A549 (cell line): Measurements from ENCODE around the gene TRIM56. TPM values are rescaled to one million over a fixed set of nuclear protein-coding genes. Genes with fewer than 3 reads are reported as not detected.

Experiments used
- ATAC-seq, 2 experiments: fragments of 200-7000 bp in 1 of 2; fragments of >200 bp in 1 of 2; cut with Nextera tagmentation in 1 of 2; cut with Tn5 transposase in 1 of 2; 3 replicates each; pipeline versions ENCODE4 v1.8.0 to v1.9.1; 2018 to 2020; ENCODE audit warnings: mild to moderate bottlenecking in 1 of 2, moderate library complexity in 1 of 2
- CTCF ChIA-PET: fragments of 300-600 bp; sonication (Branson Sonifier 250); formaldehyde crosslinking; extraction: SDS; loops from one replicate; lab custom pipeline; 2021; ENCODE audit warnings: antibody characterized with exemption, inconsistent platforms; lab: Yijun Ruan, JAX
- POLR2A ChIA-PET: fragments of 350-600 bp; formaldehyde crosslinking; extraction: SDS; loops from one replicate; lab custom pipeline; 2021; ENCODE audit warnings: antibody characterized with exemption, inconsistent platforms; lab: Yijun Ruan, JAX
- DNase-seq, 2 experiments: peaks; one replicate each; pipeline versions ENCODE4 v3.0.0 to v3.0.0-alpha.2; 2011 to 2016; ENCODE audit warnings: low read depth in 1 of 2, low spot score in 1 of 2
- FAIRE-seq: peaks from 2 replicates; lab custom pipeline; 2011; peaks lifted over from hg19 to GRCh38; lab: Jason Lieb, UNC
- H3K27ac ChIP-seq, 2 experiments: fragments of >200 bp; sonication (Bioruptor Twin); formaldehyde crosslinking; 3 replicates each; pipeline ENCODE4 v1.5.1; 2016 to 2017
- H3K4me1 ChIP-seq: fragments of >200 bp; sonication (Bioruptor Twin); formaldehyde crosslinking; 3 replicates; pipeline ENCODE4 v1.6.1; 2016
- H3K4me2 ChIP-seq: fragments of >200 bp; sonication (Bioruptor Twin); formaldehyde crosslinking; 3 replicates; pipeline ENCODE4 v1.6.1; 2016
- H3K4me3 ChIP-seq: fragments of >200 bp; sonication (Bioruptor Twin); formaldehyde crosslinking; 3 replicates; pipeline ENCODE4 v1.5.1; 2016
- H3K9me3 ChIP-seq: fragments of >200 bp; sonication (Bioruptor Twin); formaldehyde crosslinking; 3 replicates; pipeline ENCODE4 v1.6.1; 2016
- BHLHE40 ChIP-seq: IDR thresholded peaks from 2 replicates; pipeline ENCODE4 v1.6.1; 2012; ENCODE audit warnings: low read depth, low read length, inconsistent platforms
- CBX8 ChIP-seq: fragments of 200-600 bp; sonication (generic); IDR thresholded peaks from 2 replicates; pipeline ENCODE4 v1.6.1; 2016
- CHD2 ChIP-seq: fragments of 150-350 bp; IDR thresholded peaks from 2 replicates; pipeline ENCODE4 v1.6.1; 2014; ENCODE audit warnings: low read length; ENCODE audit not compliant: partially characterized antibody
- CHD4 ChIP-seq: fragments of 200-600 bp; sonication (generic); IDR thresholded peaks from 2 replicates; pipeline ENCODE4 v1.6.1; 2016; ENCODE audit warnings: antibody characterized with exemption, mild to moderate bottlenecking, borderline replicate concordance
- ESRRA ChIP-seq: fragments of 150-350 bp; IDR thresholded peaks from 2 replicates; pipeline ENCODE4 v1.6.1; 2014; ENCODE audit warnings: mild to moderate bottlenecking, low read length, borderline replicate concordance
- FOSB ChIP-seq: fragments of 250-450 bp; sonication (Bioruptor Pico); IDR thresholded peaks from 2 replicates; pipeline ENCODE4 v1.5.0; 2020; ENCODE audit warnings: mild to moderate bottlenecking, moderate library complexity
- FOSL2 ChIP-seq, 2 experiments: fragments of 450-650 bp in 1 of 2; fragments of >200 bp in 1 of 2; sonication (Bioruptor Twin) in 1 of 2; formaldehyde crosslinking; IDR thresholded peaks; 2 replicates each; pipeline versions ENCODE4 v1.5.0 to v1.6.1; 2016 to 2020; ENCODE audit warnings: mild to moderate bottlenecking in 1 of 2, moderate library complexity in 1 of 2
- FOXS1 ChIP-seq: fragments of 250-450 bp; sonication (Bioruptor Pico); IDR thresholded peaks from 2 replicates; pipeline ENCODE4 v1.5.0; 2020; ENCODE audit warnings: mild to moderate bottlenecking, moderate library complexity
- HDAC2 ChIP-seq: fragments of 200-600 bp; sonication (generic); IDR thresholded peaks from 2 replicates; pipeline ENCODE4 v1.6.1; 2016
- HEYL ChIP-seq: fragments of 250-450 bp; sonication (Bioruptor Pico); IDR thresholded peaks from 2 replicates; pipeline ENCODE4 v1.8.0; 2021; ENCODE audit warnings: mild to moderate bottlenecking, moderate library complexity
- HOXA7 ChIP-seq: fragments of 250-450 bp; sonication (Bioruptor Pico); IDR thresholded peaks from 2 replicates; pipeline ENCODE4 v1.5.0; 2020; ENCODE audit warnings: mild to moderate bottlenecking, moderate library complexity
- HOXB13 ChIP-seq: fragments of 250-450 bp; sonication (Bioruptor Pico); IDR thresholded peaks from 2 replicates; pipeline ENCODE4 v1.5.0; 2020; ENCODE audit warnings: low read depth, mild to moderate bottlenecking, moderate library complexity
- KDM5A ChIP-seq: fragments of 200-600 bp; sonication (generic); IDR thresholded peaks from 2 replicates; pipeline ENCODE4 v1.6.1; 2016; ENCODE audit warnings: antibody characterized with exemption, mild to moderate bottlenecking
- MAFK ChIP-seq: fragments of 450-650 bp; IDR thresholded peaks from 2 replicates; pipeline ENCODE4 v1.6.1; 2014; ENCODE audit not compliant: partially characterized antibody
- MAZ ChIP-seq: fragments of 150-350 bp; IDR thresholded peaks from 2 replicates; pipeline ENCODE4 v1.6.1; 2014; ENCODE audit warnings: antibody characterized with exemption, low read depth, low read length, borderline replicate concordance
- NFE2L2 ChIP-seq: fragments of 150-350 bp; conservative IDR thresholded peaks from 2 replicates; pipeline ENCODE4 v1.6.1; 2014; ENCODE audit warnings: low read length
- NPAS2 ChIP-seq: fragments of 250-450 bp; sonication (Bioruptor Pico); IDR thresholded peaks from 2 replicates; pipeline ENCODE4 v1.8.0; 2022; ENCODE audit warnings: mild to moderate bottlenecking, moderate library complexity, borderline replicate concordance
- NR3C1 ChIP-seq: fragments of >200 bp; sonication (Bioruptor Twin); formaldehyde crosslinking; IDR thresholded peaks from 3 replicates; pipeline ENCODE4 v1.6.1; 2017
- PHF8 ChIP-seq: fragments of 200-600 bp; sonication (generic); IDR thresholded peaks from 2 replicates; pipeline ENCODE4 v1.6.1; 2016; ENCODE audit warnings: low read depth, mild to moderate bottlenecking, antibody characterized with exemption, moderate library complexity, borderline replicate concordance
- POLR2AphosphoS2 ChIP-seq: conservative IDR thresholded peaks from 2 replicates; pipeline ENCODE4 v1.6.1; 2012; ENCODE audit warnings: low read length, improper control_type of control experiment, inconsistent platforms
- RCOR1 ChIP-seq: fragments of 150-350 bp; IDR thresholded peaks from 2 replicates; pipeline ENCODE4 v1.6.1; 2014; ENCODE audit warnings: antibody characterized with exemption, low read length, low read depth
- RFX5 ChIP-seq: fragments of 450-650 bp; IDR thresholded peaks from 2 replicates; pipeline ENCODE4 v1.7.1; 2014; ENCODE audit warnings: antibody characterized with exemption, mild to moderate bottlenecking, moderate library complexity
- SMC3 ChIP-seq: fragments of >200 bp; sonication (Bioruptor Twin); formaldehyde crosslinking; IDR thresholded peaks from 3 replicates; pipeline ENCODE4 v1.6.1; 2018; ENCODE audit warnings: inconsistent platforms
- ZFP36 ChIP-seq: fragments of 450-650 bp; IDR thresholded peaks from 2 replicates; pipeline ENCODE4 v1.6.1; 2014; ENCODE audit warnings: borderline replicate concordance; ENCODE audit not compliant: partially characterized antibody
- ZNF302 ChIP-seq: fragments of 250-450 bp; sonication (Bioruptor Pico); IDR thresholded peaks from 2 replicates; pipeline ENCODE4 v1.9.0; 2021; ENCODE audit warnings: inconsistent platforms, mild to moderate bottlenecking, moderate library complexity
- ZSCAN20 ChIP-seq: fragments of 250-450 bp; sonication (Bioruptor Pico); IDR thresholded peaks from 2 replicates; pipeline ENCODE4 v1.8.0; 2022; ENCODE audit warnings: mild to moderate bottlenecking, moderate library complexity
- WGBS: methylation state at CpG from one replicate; pipeline ENCODE4 v1.1.6; 2017; ENCODE audit errors: missing lambda C conversion rate; 5-methylcytosine and 5-hydroxymethylcytosine counted together
- polyA plus RNA-seq, 4 experiments: library from polyadenylated mRNA; depleted of rRNA in 3 of 4; stranded (reverse); fragments of >200 nt; fragmentation: RNase III in 1 of 4; extraction: RNeasy Plus Mini Kit Qiagen cat#74134 plus additional on column Dnase treatment in 1 of 4; gene quantifications; 2 replicates in 3 of 4; 3 replicates in 1 of 4; pipeline ENCODE4 v1.2.3, GENCODE V29; 2011 to 2017
- TF ChIP-seq, protein P1 (sequence below): fragments of >200 bp; sonication (Bioruptor Twin); formaldehyde crosslinking; IDR thresholded peaks from 3 replicates; pipeline ENCODE4 v1.5.1; 2016
- TF ChIP-seq, protein P2 (sequence below): IDR thresholded peaks from 2 replicates; pipeline ENCODE4 v1.6.1; 2012
- TF ChIP-seq, protein P3 (sequence below): fragments of >200 bp; sonication (Bioruptor Twin); formaldehyde crosslinking; IDR thresholded peaks from 2 replicates; pipeline ENCODE4 v1.6.1; 2016
- TF ChIP-seq, protein P4 (sequence below): fragments of 150-350 bp; IDR thresholded peaks from 2 replicates; pipeline ENCODE4 v1.6.1; 2014; ENCODE audit warnings: low read depth, mild to moderate bottlenecking, low read length
- TF ChIP-seq, protein P5 (sequence below): IDR thresholded peaks from 2 replicates; pipeline ENCODE4 v1.6.1; 2012
- TF ChIP-seq, protein P6 (sequence below): fragments of 250-450 bp; sonication (Bioruptor Pico); IDR thresholded peaks from 2 replicates; pipeline ENCODE4 v1.5.0; 2021; ENCODE audit warnings: mild to moderate bottlenecking, moderate library complexity, borderline replicate concordance
- TF ChIP-seq, protein P7 (sequence below): fragments of 450-650 bp; IDR thresholded peaks from 2 replicates; pipeline ENCODE4 v1.6.1; 2014; ENCODE audit warnings: antibody characterized with exemption

TRIM56 gene
- polyA plus RNA-seq, 2 of the 4 experiments (the other 2 are of a cell fraction), result 3.9 to 16.5 TPM

DNA sequence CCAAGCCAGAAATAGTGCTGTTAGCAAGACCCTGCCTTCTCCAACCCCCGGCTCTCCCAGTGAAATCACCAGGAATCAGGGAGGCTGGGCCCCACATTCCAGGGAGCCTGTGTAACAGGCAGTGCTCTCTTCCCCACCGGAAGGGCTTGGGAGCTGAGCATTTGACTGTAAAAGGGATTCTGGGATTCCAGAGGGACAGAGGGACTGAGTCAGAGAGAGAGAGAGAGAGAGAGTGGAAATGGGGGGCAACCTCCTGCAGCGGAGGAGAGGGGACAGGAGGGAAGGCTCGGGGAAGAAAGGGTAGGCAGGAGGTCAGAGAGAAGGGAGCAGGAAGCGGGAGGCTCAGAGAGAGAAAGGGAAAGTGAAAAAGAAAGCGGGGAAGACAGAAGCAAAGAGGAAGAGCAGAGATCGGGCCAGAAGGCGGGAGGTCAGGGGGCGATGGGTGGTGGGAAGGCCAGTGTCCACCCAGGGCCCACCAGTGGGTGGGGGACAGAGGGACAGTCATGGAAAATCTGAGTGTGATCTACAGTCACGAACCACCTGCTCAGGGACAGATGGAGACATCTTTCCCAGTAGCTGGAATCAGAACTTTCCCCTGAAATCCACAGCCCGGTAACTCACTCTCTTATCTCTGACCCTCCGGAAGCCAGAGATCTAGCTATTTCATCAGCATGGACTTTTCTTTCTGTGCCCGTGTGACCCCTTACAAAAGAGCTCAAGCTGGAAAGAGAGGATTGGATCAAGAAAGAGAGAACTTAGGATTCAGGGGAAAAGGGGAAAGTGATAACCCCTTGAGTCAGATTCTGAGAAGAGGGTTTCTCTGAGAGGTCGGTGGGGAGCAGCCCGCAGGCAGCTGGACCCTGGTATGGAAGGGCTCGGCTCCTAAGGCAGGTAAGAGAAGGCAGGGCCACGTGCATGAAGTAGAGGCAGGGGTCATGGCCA is 37.0 kb downstream of the TRIM56 start:
- peak; percentile 89 to 95 for DNase-seq
- H3K4me1 ChIP-seq, result peaks cover 88% of the 10 kb centered on the region
- ChIA-PET CTCF (interaction anchor here (1.0 to 32.8 kb wide), 10 partner anchors 14 to 227 kb away, joined by 3 to 600 read pairs (median 6); partner anchors contain the start of gene ACHE), POLR2A (interaction anchor here (1.0 to 2.0 kb wide), 7 partner anchors 10 to 233 kb away, joined by 3 to 16 read pairs (median 5); partner anchors contain the start of gene UFSP1)
- H3K4me2 ChIP-seq, result peak overlapping the region; percentile 88
- peak overlapping the region; percentile 94 to 95 for H3K27ac ChIP-seq
- no peaks in the 10 kb centered on the region; the same call in 2 of the 3 replicates for H3K9me3 ChIP-seq
- 10% methylated on average over 17 of the region's 17 CpGs for WGBS
- H3K4me3 ChIP-seq, result peak overlapping the region; percentile 34
- peak; percentile 57 to 64 for ATAC-seq
- no peak for FAIRE-seq
- no peak for TF ChIP-seq BHLHE40
- TF ChIP-seq SMC3, result no peak
- TF ChIP-seq FOXS1 (CRISPR knock-in tag), result peak; percentile 72; the same call in 1 of the 2 replicates
- TF ChIP-seq NR3C1, result no peak
- TF ChIP-seq, protein P1, sequence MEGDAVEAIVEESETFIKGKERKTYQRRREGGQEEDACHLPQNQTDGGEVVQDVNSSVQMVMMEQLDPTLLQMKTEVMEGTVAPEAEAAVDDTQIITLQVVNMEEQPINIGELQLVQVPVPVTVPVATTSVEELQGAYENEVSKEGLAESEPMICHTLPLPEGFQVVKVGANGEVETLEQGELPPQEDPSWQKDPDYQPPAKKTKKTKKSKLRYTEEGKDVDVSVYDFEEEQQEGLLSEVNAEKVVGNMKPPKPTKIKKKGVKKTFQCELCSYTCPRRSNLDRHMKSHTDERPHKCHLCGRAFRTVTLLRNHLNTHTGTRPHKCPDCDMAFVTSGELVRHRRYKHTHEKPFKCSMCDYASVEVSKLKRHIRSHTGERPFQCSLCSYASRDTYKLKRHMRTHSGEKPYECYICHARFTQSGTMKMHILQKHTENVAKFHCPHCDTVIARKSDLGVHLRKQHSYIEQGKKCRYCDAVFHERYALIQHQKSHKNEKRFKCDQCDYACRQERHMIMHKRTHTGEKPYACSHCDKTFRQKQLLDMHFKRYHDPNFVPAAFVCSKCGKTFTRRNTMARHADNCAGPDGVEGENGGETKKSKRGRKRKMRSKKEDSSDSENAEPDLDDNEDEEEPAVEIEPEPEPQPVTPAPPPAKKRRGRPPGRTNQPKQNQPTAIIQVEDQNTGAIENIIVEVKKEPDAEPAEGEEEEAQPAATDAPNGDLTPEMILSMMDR, result no peak
- no peak for TF ChIP-seq NPAS2 (CRISPR knock-in tag)
- TF ChIP-seq ZFP36, result no peak
- TF ChIP-seq POLR2AphosphoS2, result no peak
- peak; percentile 84; the same call in 1 of the 2 replicates for TF ChIP-seq ZNF302 (CRISPR knock-in tag)
- TF ChIP-seq, protein P2, sequence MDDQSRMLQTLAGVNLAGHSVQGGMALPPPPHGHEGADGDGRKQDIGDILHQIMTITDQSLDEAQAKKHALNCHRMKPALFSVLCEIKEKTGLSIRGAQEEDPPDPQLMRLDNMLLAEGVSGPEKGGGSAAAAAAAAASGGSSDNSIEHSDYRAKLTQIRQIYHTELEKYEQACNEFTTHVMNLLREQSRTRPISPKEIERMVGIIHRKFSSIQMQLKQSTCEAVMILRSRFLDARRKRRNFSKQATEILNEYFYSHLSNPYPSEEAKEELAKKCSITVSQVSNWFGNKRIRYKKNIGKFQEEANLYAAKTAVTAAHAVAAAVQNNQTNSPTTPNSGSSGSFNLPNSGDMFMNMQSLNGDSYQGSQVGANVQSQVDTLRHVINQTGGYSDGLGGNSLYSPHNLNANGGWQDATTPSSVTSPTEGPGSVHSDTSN, result no peak; the same call in 1 of the 2 replicates
- TF ChIP-seq HDAC2, result no peak
- TF ChIP-seq ESRRA, result no peak
- TF ChIP-seq, protein P3, sequence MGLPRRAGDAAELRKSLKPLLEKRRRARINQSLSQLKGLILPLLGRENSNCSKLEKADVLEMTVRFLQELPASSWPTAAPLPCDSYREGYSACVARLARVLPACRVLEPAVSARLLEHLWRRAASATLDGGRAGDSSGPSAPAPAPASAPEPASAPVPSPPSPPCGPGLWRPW, result no peak
- no peak for TF ChIP-seq RFX5
- TF ChIP-seq MAFK, result no peak
- TF ChIP-seq, protein P4, sequence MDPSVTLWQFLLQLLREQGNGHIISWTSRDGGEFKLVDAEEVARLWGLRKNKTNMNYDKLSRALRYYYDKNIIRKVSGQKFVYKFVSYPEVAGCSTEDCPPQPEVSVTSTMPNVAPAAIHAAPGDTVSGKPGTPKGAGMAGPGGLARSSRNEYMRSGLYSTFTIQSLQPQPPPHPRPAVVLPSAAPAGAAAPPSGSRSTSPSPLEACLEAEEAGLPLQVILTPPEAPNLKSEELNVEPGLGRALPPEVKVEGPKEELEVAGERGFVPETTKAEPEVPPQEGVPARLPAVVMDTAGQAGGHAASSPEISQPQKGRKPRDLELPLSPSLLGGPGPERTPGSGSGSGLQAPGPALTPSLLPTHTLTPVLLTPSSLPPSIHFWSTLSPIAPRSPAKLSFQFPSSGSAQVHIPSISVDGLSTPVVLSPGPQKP, result no peak
- no peak for TF ChIP-seq KDM5A
- TF ChIP-seq CBX8, result no peak
- peak; percentile 55 for TF ChIP-seq HOXA7 (CRISPR knock-in tag)
- TF ChIP-seq, protein P5, sequence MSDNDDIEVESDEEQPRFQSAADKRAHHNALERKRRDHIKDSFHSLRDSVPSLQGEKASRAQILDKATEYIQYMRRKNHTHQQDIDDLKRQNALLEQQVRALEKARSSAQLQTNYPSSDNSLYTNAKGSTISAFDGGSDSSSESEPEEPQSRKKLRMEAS, result peak; percentile 78
- no peak for TF ChIP-seq RCOR1
- TF ChIP-seq, protein P6, sequence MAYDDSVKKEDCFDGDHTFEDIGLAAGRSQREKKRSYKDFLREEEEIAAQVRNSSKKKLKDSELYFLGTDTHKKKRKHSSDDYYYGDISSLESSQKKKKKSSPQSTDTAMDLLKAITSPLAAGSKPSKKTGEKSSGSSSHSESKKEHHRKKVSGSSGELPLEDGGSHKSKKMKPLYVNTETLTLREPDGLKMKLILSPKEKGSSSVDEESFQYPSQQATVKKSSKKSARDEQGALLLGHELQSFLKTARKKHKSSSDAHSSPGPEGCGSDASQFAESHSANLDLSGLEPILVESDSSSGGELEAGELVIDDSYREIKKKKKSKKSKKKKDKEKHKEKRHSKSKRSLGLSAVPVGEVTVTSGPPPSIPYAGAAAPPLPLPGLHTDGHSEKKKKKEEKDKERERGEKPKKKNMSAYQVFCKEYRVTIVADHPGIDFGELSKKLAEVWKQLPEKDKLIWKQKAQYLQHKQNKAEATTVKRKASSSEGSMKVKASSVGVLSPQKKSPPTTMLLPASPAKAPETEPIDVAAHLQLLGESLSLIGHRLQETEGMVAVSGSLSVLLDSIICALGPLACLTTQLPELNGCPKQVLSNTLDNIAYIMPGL (CRISPR knock-in tag), result no peak
- TF ChIP-seq FOSB (CRISPR knock-in tag), result peak; percentile 70
- TF ChIP-seq PHF8, result no peak
- TF ChIP-seq CHD4, result no peak
- no peak for TF ChIP-seq MAZ
- TF ChIP-seq ZSCAN20, result no peak
- no peak for TF ChIP-seq HEYL (CRISPR knock-in tag)
- no peak for TF ChIP-seq CHD2
- TF ChIP-seq HOXB13, result peak; percentile 79; the same call in 1 of the 2 replicates
- TF ChIP-seq, protein P7, sequence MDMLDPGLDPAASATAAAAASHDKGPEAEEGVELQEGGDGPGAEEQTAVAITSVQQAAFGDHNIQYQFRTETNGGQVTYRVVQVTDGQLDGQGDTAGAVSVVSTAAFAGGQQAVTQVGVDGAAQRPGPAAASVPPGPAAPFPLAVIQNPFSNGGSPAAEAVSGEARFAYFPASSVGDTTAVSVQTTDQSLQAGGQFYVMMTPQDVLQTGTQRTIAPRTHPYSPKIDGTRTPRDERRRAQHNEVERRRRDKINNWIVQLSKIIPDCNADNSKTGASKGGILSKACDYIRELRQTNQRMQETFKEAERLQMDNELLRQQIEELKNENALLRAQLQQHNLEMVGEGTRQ, result 0 out of 2 replicates have a peak, but pooled peaks have one; percentile 9
- TF ChIP-seq NFE2L2, result no peak
- peak; percentile 67 for TF ChIP-seq FOSL2 (IDR thresholded peaks at IDR 0.05)
- peak; percentile 96 for TF ChIP-seq FOSL2 (CRISPR knock-in tag; IDR thresholded peaks at IDR 0.05)
